Thyroid gland (tissue), 4 donors: ENCODE results near the gene AKR1B1.

ENCODE experiments used
- CTCF ChIP-seq, 6 experiments: fragments of 200-600 bp in 3 of 6; fragments of 450-650 bp in 3 of 6; sonication (generic) in 3 of 6; IDR thresholded peaks; one replicate each; pipeline ENCODE4 v1.5.1; 2016 to 2019; ENCODE audit warnings: antibody characterized with exemption in 6 of 6, mild to moderate bottlenecking in 2 of 6, inconsistent platforms in 1 of 6, moderate library complexity in 1 of 6
- POLR2A ChIP-seq, 2 donors: fragments of 450-650 bp; IDR thresholded peaks; one replicate each; pipeline ENCODE4 v1.6.1; 2017; ENCODE audit warnings: antibody characterized with exemption in 2 of 2, mild to moderate bottlenecking in 2 of 2, moderate library complexity in 1 of 2

- no peak for TF ChIP-seq CTCF (IDR thresholded peaks at IDR 0.05)
- no peak for TF ChIP-seq POLR2A (IDR thresholded peaks at IDR 0.05)
These were observed 4.9 kb upstream of the AKR1B1 start for GRCh38 chr7:134463751-134464150.
